GM19025 (cell line): ENCODE measurements around the gene NECAP2.
"Not testable (repeated sequence)": the region's sequence is repeated elsewhere in the genome, so short reads cannot be mapped to it uniquely, and the experiment has no call there.

Experiments
- ATAC-seq: cut with Tn5 transposase; IDR thresholded peaks from one replicate; pipeline ENCODE4 v1.9.1; 2021; ENCODE audit warnings: mild to moderate bottlenecking, low read depth, moderate library complexity; ENCODE audit not compliant: unreplicated experiment

Gene NECAP2

GRCh38 chr1:16456151-16456550, 15.6 kb downstream of the NECAP2 start:
- ATAC-seq, result not testable (repeated sequence)

- no peak for ATAC-seq
Observed at GRCh38 chr1:16458831-16459230, 18.3 kb downstream of the NECAP2 start.

- no peak for ATAC-seq
Observed at GRCh38 chr1:16459352-16459925, 18.9 kb downstream of the NECAP2 start.

GRCh38 chr1:16461681-16462080, 21.2 kb downstream of the NECAP2 start:
- ATAC-seq, result no peak

GRCh38 chr1:16462773-16463330, 22.3 kb downstream of the NECAP2 start:
- ATAC-seq, result no peak

- ATAC-seq, result no peak
Observed at GRCh38 chr1:16464917-16465625, 24.5 kb downstream of the NECAP2 start.

GRCh38 chr1:16468558-16468957, 28.0 kb downstream of the NECAP2 start:
- ATAC-seq, result no peak

- ATAC-seq, result no peak
Observed at GRCh38 chr1:16474166-16474800, 33.8 kb downstream of the NECAP2 start.

- not testable (repeated sequence) for ATAC-seq
Observed at GRCh38 chr1:16474891-16475290, 34.4 kb downstream of the NECAP2 start.

- ATAC-seq, result not testable (repeated sequence)
Observed at GRCh38 chr1:16475771-16476770, 35.5 kb downstream of the NECAP2 start.

GRCh38 chr1:16478091-16478490, 37.6 kb downstream of the NECAP2 start:
- no peak for ATAC-seq

GRCh38 chr1:16483146-16483545, 42.6 kb downstream of the NECAP2 start:
- ATAC-seq, result not testable (repeated sequence)

GRCh38 chr1:16483639-16484500, 43.3 kb downstream of the NECAP2 start:
- ATAC-seq, result not testable (repeated sequence)

- ATAC-seq, result no peak
Observed at GRCh38 chr1:16484501-16484835, 43.9 kb downstream of the NECAP2 start.

- no peak for ATAC-seq
Observed at GRCh38 chr1:16484931-16485330, 44.4 kb downstream of the NECAP2 start.

GRCh38 chr1:16486316-16486715, 45.8 kb downstream of the NECAP2 start:
- not testable (repeated sequence) for ATAC-seq

- not testable (repeated sequence) for ATAC-seq
Observed at GRCh38 chr1:16487011-16487410, 46.5 kb downstream of the NECAP2 start.

GRCh38 chr1:16489195-16489880, 48.8 kb downstream of the NECAP2 start:
- ATAC-seq, result not testable (repeated sequence)
